GM13976 (cell line): ENCODE results near the gene MEOX2.

Experiments used
- DNase-seq: peaks from one replicate; pipeline ENCODE4 v3.0.0; 2012; ENCODE audit warnings: low spot score
- CTCF ChIP-seq: IDR thresholded peaks from 2 replicates; pipeline ENCODE4 v1.5.1; 2012; ENCODE audit warnings: borderline replicate concordance, mild to moderate bottlenecking; ENCODE audit not compliant: insufficient read depth; ENCODE audit errors: extremely low read depth, missing control alignments, control extremely low read depth
- in situ Hi-C: fragments of 300-500 bp; cut with MboI; formaldehyde crosslinking; loops from one replicate; pipeline ENCODE4 v1.12.0; 2022; ENCODE audit warnings: low sequenced_read_pairs, mixed read lengths, inconsistent platforms; ENCODE audit not compliant: unreplicated experiment

MEOX2 gene

GRCh38 chr7:15651693-15652092 is 34.8 kb downstream of the MEOX2 start:
- TF ChIP-seq CTCF = no peak
- in situ Hi-C loops = no loop called here
- no peak for DNase-seq

DNA sequence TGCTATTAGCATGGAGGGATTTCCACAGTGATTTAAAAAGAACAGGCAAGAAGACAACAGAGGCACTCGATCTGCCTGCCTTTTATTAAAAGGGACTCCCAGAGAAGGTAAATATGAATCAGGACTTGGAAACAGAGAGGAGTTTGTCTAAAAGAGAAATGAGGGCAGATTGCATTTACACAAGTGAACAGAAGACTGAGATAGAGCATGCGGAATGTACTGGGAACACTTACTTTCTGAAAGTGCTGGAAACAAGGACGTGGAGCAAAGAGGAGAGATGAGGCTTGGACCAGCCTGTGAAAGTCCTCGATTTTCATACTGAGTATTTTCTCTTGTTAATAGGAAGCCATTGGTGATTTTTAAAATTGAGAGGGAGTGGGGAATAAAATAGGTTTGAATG is 35.7 kb downstream of the MEOX2 start:
- no peak for TF ChIP-seq CTCF
- no peak for DNase-seq
- in situ Hi-C loops = no loop called here

DNA sequence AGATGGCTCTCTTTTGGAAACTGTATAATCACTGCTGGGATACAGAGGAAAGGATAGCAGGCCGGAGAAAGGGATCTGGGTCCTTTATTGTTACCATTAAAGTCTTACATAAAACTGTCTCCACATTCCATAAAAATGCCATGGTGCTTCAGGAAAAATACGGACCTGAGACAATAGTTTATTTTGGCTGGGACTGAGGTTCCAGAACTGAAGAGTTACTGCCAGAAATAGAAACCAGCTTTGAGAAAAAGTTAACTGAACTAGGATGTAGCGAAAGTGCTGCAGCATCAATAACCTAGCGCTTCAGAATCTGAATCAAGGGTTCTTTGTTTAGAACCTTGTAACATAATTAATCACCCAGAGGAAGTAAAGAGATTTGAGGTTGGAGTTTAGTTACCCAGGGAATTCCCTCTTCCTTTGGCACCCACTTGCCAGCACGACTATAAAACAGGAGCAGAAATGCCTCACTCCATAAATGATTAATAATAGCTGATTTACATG is 38.0 kb downstream of the MEOX2 start:
- DNase-seq = no peak
- TF ChIP-seq CTCF = no peak
- in situ Hi-C loops = no loop called here

- DNase-seq = no peak
- in situ Hi-C loops = no loop called here
- TF ChIP-seq CTCF = no peak
Observed at GRCh38 chr7:15647309-15647708, 39.2 kb downstream of the MEOX2 start.

DNA sequence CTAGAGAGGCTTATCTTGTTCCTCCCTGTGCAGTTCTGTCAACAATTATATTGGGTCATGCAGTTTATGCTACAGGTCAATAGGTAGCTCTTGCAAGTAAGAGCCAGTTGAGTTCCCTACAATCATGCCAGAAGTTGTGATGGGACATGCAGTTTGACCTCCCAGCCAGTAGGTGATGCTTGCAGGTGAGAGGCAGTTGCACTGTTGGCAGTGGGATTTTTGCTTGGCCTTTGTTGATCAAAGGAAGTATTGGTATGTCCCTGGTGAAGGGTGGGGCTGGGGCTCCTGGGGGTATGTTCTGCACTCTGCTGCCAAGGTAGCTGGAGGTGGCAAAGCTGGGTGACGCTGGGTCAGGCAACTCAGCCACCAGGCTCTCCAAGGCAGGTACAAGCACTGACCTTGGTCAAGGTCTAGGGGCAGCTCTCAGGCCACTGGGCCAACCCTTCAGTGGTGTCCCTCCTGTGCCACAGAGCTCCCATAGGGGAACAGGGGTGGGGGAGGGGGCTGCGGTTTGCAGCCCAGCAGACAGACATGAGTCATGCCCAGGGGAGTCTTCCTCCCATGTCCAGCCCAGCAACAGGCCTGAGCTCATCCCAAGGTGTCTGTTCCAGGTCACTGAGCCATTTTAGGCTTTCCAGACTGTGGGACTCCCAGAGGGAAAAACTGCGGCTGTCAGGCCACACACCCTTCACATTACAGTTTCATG is 43.3 kb downstream of the MEOX2 start:
- in situ Hi-C loops = no loop called here
- no peak for TF ChIP-seq CTCF
- no peak for DNase-seq

GRCh38 chr7:15628876-15629275 is 57.6 kb downstream of the MEOX2 start:
- no peak for DNase-seq
- no peak for TF ChIP-seq CTCF
- in situ Hi-C loops = no loop called here
